Neural progenitor cell (in vitro differentiated cells): ENCODE data around the gene CSF1R. TPM values are rescaled to one million over a fixed set of nuclear protein-coding genes. Genes with fewer than 3 reads are reported as not detected.
A peak's percentile ranks its signal among the peaks of the same experiment; 100 is the strongest.

ENCODE experiments used
- DNase-seq: peaks from one replicate; pipeline ENCODE4 v3.0.0-alpha.2; 2016; ENCODE audit warnings: low spot score
- H2AFZ ChIP-seq: fragments of 200-600 bp; sonication (generic); replicated peaks from 2 replicates; pipeline ENCODE4 v1.6.1; 2016; ENCODE audit warnings: antibody characterized with exemption
- H3F3A ChIP-seq: fragments of 200-600 bp; sonication (generic); 2 replicates; pipeline ENCODE4 v1.6.1; 2016; ENCODE audit warnings: antibody characterized with exemption, low read depth
- H3K27ac ChIP-seq: fragments of 200-600 bp; sonication (generic); 2 replicates; pipeline ENCODE4 v1.5.1; 2016; ENCODE audit warnings: mild to moderate bottlenecking
- H3K27me3 ChIP-seq: fragments of 200-600 bp; sonication (generic); 2 replicates; pipeline ENCODE4 v1.6.1; 2016; ENCODE audit warnings: mild to moderate bottlenecking, moderate library complexity
- H3K36me3 ChIP-seq: fragments of 200-600 bp; sonication (generic); 2 replicates; pipeline ENCODE4 v1.5.1; 2016
- H3K4me1 ChIP-seq: fragments of 200-600 bp; sonication (generic); 2 replicates; pipeline ENCODE4 v1.6.1; 2016; ENCODE audit warnings: mixed run types
- H3K4me2 ChIP-seq: fragments of 200-600 bp; sonication (generic); 2 replicates; pipeline ENCODE4 v1.6.1; 2016
- H3K4me3 ChIP-seq: fragments of 200-600 bp; sonication (generic); 2 replicates; pipeline ENCODE4 v1.5.1; 2016
- H3K79me2 ChIP-seq: fragments of 200-600 bp; sonication (generic); 2 replicates; pipeline ENCODE4 v1.6.1; 2016; ENCODE audit warnings: low read depth
- H3K9ac ChIP-seq: fragments of 200-600 bp; sonication (generic); 2 replicates; pipeline ENCODE4 v1.6.1; 2016
- H3K9me3 ChIP-seq: fragments of 200-600 bp; sonication (generic); 2 replicates; pipeline ENCODE4 v1.5.1; 2016; ENCODE audit warnings: low read depth
- H4K20me1 ChIP-seq: fragments of 200-600 bp; sonication (generic); 2 replicates; pipeline ENCODE4 v1.6.1; 2016; ENCODE audit warnings: low read depth
- H3K27ac Mint-ChIP-seq: 3 replicates; pipeline ENCODE4 v1.8.0; 2021; ENCODE audit warnings: mixed read lengths
- H3K27me3 Mint-ChIP-seq: 2 replicates; pipeline ENCODE4 v1.8.0; 2022; ENCODE audit warnings: low read depth, mild to moderate bottlenecking, inconsistent platforms, moderate library complexity, mixed read lengths; ENCODE audit not compliant: insufficient read depth
- H3K36me3 Mint-ChIP-seq: 3 replicates; pipeline ENCODE4 v1.8.0; 2021; ENCODE audit warnings: mixed read lengths
- H3K4me1 Mint-ChIP-seq: 3 replicates; pipeline ENCODE4 v1.8.0; 2021; ENCODE audit warnings: mixed read lengths
- H3K4me3 Mint-ChIP-seq: 3 replicates; pipeline ENCODE4 v1.8.0; 2021; ENCODE audit warnings: mild to moderate bottlenecking, moderate library complexity, mixed read lengths
- H3K9me3 Mint-ChIP-seq: 3 replicates; pipeline ENCODE4 v1.8.0; 2020; ENCODE audit warnings: mixed read lengths
- EZH2 ChIP-seq: fragments of 200-600 bp; sonication (generic); IDR thresholded peaks from 2 replicates; pipeline ENCODE4 v1.6.1; 2017; ENCODE audit warnings: antibody characterized with exemption, mild to moderate bottlenecking, moderate library complexity
- EZH2phosphoT487 ChIP-seq: fragments of 200-600 bp; sonication (generic); IDR thresholded peaks from 2 replicates; pipeline ENCODE4 v1.6.1; 2017; ENCODE audit warnings: antibody characterized with exemption
- total RNA-seq: library from RNA; depleted of rRNA; stranded (reverse); fragments of >200 nt; gene quantifications from 2 replicates; pipeline ENCODE4 v1.2.3, GENCODE V29; 2015; ENCODE audit warnings: low replicate concordance
- TF ChIP-seq, protein P1 (sequence below): fragments of 200-600 bp; sonication (generic); IDR thresholded peaks from 2 replicates; pipeline ENCODE4 v1.5.1; 2017; ENCODE audit warnings: antibody characterized with exemption, mild to moderate bottlenecking

CSF1R gene
- total RNA-seq, 1 donor from 2014 or later: not detected

DNA sequence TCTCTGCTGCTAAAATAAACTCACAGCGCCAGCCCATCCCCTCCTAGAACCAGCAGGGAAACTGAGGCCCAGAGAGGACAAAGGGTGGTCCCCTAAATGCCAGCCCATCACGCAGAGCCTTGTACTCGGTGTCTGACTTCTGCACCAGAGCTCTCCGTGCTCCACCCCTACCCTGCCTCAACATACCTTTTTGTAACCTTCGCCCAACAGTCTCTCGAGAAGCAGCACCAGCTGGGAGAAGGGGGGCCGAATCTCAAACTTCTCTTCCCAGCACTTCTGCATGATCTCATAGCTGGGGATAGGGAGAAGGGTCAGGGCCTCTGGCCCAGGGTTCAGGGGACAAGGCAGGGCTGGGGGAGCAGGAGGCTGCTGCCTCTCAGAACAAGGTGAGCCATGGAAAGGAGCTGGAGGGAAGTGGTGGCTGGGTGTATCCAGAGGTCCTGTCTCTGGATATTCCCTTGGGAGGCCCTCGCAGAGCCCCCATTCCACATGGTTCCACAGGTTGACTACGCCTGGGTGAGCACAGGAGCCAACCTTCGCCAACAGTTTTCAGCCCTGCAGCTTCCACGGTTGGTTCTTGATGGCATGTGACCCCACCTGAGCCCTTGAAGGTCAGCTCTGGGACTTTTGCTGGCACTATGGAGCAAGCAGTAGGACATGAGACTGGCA lies 32.3 kb upstream of the CSF1R start:
- Mint-ChIP-seq H3K36me3 (no peaks in the 10 kb centered on the region), H3K4me1 (peaks cover 6% of the 10 kb centered on the region), H3K27me3 (peaks cover 2% of the 10 kb centered on the region), H3K9me3 (no peaks in the 10 kb centered on the region), H3K4me3 (no peak overlapping the region), H3K27ac (no peak overlapping the region)
- Histone ChIP-seq H3F3A (no peaks in the 10 kb centered on the region), H3K79me2 (no peaks in the 10 kb centered on the region), H2AFZ (no peak overlapping the region), H3K9ac (no peak overlapping the region), H3K4me3 (no peak overlapping the region), H3K4me2 (no peak overlapping the region), H3K4me1 (peaks cover 11% of the 10 kb centered on the region), H3K9me3 (no peaks in the 10 kb centered on the region), H3K36me3 (no peaks in the 10 kb centered on the region), H3K27me3 (no peaks in the 10 kb centered on the region), H4K20me1 (no peaks in the 10 kb centered on the region), H3K27ac (no peak overlapping the region)
- no peak for TF ChIP-seq EZH2phosphoT487
- no peak for TF ChIP-seq EZH2
- TF ChIP-seq, protein P1, sequence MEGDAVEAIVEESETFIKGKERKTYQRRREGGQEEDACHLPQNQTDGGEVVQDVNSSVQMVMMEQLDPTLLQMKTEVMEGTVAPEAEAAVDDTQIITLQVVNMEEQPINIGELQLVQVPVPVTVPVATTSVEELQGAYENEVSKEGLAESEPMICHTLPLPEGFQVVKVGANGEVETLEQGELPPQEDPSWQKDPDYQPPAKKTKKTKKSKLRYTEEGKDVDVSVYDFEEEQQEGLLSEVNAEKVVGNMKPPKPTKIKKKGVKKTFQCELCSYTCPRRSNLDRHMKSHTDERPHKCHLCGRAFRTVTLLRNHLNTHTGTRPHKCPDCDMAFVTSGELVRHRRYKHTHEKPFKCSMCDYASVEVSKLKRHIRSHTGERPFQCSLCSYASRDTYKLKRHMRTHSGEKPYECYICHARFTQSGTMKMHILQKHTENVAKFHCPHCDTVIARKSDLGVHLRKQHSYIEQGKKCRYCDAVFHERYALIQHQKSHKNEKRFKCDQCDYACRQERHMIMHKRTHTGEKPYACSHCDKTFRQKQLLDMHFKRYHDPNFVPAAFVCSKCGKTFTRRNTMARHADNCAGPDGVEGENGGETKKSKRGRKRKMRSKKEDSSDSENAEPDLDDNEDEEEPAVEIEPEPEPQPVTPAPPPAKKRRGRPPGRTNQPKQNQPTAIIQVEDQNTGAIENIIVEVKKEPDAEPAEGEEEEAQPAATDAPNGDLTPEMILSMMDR: no peak
- DNase-seq: no peak

DNA sequence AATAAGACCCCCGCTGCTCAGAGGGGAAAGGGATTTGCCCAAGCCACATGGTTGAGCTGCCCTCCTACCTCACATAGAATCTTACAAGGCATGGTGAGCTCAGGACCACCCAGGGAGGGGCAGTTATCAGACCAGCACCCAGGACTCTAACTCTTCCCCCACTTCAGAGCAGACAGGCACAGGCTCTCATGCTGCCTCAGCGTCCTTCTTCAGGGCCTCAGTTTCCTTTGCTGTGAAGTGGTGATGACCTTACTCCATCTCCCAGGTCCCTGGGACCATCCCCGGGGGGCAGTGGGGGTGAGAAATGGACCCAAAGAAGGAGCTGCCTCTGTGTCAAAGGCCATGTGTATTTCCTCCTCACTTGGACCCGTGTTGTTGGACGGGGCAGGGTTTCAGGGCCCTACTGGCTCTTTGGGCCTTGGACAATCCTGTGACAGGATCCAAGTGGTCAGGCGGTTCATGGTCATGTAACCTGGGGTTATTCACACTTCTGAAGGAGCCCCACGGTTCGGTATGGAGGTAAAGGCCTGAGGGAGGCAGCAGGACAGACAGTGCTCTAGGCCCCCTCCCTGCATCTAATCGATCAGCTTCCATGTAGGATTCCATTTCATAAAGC lies 31.7 kb upstream of the CSF1R start:
- H3K36me3 ChIP-seq: no peaks in the 10 kb centered on the region
- no peak for TF ChIP-seq EZH2
- TF ChIP-seq, protein P1: no peak
- no peak for TF ChIP-seq EZH2phosphoT487
- no peaks in the 10 kb centered on the region for H3K27me3 ChIP-seq
- H3K36me3 Mint-ChIP-seq: no peaks in the 10 kb centered on the region
- H3F3A ChIP-seq: no peaks in the 10 kb centered on the region
- no peak overlapping the region for H3K4me3 ChIP-seq
- H3K27me3 Mint-ChIP-seq: no peaks in the 10 kb centered on the region
- DNase-seq: no peak
- H2AFZ ChIP-seq: no peak overlapping the region
- no peak overlapping the region for H3K9ac ChIP-seq
- no peaks in the 10 kb centered on the region for H4K20me1 ChIP-seq
- H3K9me3 ChIP-seq: no peaks in the 10 kb centered on the region
- peaks cover 11% of the 10 kb centered on the region for H3K4me1 ChIP-seq
- H3K4me1 Mint-ChIP-seq: peaks cover 11% of the 10 kb centered on the region
- peak overlapping the region; percentile 15 for H3K4me2 ChIP-seq
- no peak overlapping the region for H3K27ac Mint-ChIP-seq
- H3K79me2 ChIP-seq: no peaks in the 10 kb centered on the region
- H3K4me3 Mint-ChIP-seq: no peak overlapping the region
- no peaks in the 10 kb centered on the region for H3K9me3 Mint-ChIP-seq
- no peak overlapping the region for H3K27ac ChIP-seq

DNA sequence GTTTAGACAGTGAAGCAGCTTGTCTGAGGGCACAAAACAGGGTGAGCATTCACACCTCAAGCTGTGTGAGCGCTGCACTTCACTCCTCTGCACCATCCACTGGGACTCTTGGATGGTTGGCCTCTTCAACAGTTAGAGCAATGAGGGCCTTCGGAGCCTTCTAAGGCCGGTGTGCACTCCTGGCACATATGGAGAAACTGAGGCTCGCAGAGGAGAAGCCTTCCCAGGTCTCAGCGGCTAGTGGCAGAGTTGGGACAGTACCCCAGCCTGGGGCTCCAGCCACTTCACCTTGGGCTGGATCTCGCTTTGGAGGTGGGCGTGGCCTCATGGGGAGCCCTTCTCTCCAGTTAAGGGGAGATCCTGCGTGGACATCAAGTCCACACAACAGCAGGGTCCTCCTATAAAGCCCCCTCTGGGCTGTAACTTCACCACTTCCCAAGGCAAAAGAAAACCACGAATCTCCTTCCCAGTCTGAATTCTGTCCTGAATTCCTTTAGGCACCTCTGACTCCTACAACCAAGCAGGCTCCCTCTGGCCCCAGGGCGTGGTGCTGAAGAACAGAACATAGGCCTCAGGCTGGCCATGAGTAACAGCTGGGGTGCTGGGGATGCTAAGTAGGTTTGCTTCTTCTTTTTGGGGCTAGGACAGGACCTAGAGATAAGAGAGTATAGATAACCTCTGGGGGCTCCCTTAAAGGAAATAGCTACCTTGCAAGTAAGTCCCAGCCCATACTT lies 30.5 kb upstream of the CSF1R start:
- H3K36me3 ChIP-seq: no peaks in the 10 kb centered on the region
- TF ChIP-seq EZH2: no peak
- no peak for TF ChIP-seq EZH2phosphoT487
- TF ChIP-seq, protein P1: no peak
- H3K27ac ChIP-seq: no peak overlapping the region
- no peak overlapping the region for H3K4me2 ChIP-seq
- no peaks in the 10 kb centered on the region for H4K20me1 ChIP-seq
- peak; percentile 1 for DNase-seq
- no peaks in the 10 kb centered on the region for H3K27me3 ChIP-seq
- peaks cover 8% of the 10 kb centered on the region for H3F3A ChIP-seq
- Mint-ChIP-seq H3K27ac (no peak overlapping the region), H3K4me3 (no peak overlapping the region), H3K27me3 (no peaks in the 10 kb centered on the region), H3K9me3 (no peaks in the 10 kb centered on the region), H3K36me3 (no peaks in the 10 kb centered on the region), H3K4me1 (peaks cover 23% of the 10 kb centered on the region)
- H3K4me3 ChIP-seq: no peak overlapping the region
- H3K9ac ChIP-seq: no peak overlapping the region
- H3K4me1 ChIP-seq: peaks cover 19% of the 10 kb centered on the region
- no peaks in the 10 kb centered on the region for H3K79me2 ChIP-seq
- H2AFZ ChIP-seq: no peak overlapping the region
- H3K9me3 ChIP-seq: no peaks in the 10 kb centered on the region
